HG03565 (cell line): Measurements from ENCODE around the gene HNF1B.

Experiments
- ATAC-seq: cut with Tn5 transposase; IDR thresholded peaks from one replicate; pipeline ENCODE4 v1.9.1; 2021; ENCODE audit warnings: mild to moderate bottlenecking, moderate library complexity; ENCODE audit not compliant: unreplicated experiment

HNF1B gene

DNA sequence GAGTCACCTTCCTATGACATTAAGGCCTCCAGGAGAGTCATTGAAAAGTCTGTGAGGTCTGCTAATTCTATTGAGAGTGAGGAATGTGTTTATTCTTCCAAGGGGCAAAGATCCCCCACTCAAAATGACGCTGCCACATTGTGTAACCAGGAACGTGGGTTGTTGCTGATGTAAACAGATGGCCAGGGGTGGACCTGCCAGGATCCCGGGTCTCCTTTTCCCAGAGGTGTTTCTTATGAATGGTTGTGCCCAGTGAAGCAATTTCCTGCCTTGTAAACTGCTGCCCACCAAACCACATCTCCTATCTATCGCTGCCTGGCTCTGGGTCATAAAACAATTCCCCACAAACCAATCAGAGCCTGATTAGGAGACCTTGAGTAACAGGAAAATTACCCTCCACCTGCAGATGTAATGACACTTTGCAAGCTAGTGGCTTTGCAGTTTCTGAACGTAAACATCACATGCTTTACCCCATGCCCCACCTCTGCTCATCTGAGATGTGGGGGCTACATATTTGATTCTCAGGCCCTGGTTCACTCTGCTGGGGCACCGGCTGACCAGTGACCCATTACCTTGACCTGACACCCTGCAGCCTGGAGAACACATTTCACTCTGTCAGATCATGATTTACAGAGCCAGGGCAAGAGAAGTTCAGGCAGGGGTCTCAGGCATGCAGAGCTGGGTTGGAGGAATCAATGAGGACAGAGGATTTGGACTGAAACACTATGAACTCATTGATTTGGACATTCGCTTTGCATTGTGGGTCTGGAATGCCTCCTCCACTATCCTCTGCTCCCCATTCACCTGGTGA lies 68.5 kb downstream of the HNF1B start:
- ATAC-seq, result no peak

DNA sequence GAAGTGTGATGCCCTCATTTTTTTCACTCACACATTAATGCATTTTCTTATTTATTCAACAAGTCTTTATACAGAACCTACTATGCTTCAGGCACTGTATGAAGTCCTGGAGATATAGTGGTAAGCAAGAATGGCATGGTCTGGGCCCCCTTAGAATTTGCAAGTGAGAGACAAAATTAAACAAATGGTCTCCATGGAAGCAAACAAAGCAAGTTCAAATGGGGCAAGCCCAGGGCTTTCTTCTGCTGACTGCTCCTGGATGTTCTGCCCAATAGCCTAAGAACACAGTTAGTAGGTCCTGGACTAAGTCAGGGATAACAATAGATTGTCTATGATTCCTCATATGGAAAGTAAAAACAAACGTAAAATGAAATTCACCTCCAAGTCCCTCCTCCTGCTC lies 70.3 kb downstream of the HNF1B start:
- no peak for ATAC-seq

DNA sequence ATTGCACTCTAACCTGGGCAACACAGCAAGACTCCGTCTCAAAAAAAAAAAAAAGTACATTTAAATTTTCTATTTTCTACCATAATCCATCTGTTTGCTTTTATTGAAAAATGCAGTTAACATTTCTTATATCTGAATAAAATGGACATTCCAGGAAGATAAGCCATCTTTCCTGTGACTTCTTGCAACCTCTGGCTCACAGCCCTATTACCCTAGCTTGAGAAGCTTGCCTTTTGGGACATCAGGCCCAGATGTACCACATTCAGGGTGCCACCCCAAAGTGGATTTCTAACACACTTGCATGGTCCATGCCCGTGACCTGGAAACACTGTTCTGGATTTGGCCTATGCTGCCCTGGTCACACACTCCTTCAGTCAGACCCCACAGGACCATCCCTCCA lies 71.5 kb downstream of the HNF1B start:
- ATAC-seq, result no peak

DNA sequence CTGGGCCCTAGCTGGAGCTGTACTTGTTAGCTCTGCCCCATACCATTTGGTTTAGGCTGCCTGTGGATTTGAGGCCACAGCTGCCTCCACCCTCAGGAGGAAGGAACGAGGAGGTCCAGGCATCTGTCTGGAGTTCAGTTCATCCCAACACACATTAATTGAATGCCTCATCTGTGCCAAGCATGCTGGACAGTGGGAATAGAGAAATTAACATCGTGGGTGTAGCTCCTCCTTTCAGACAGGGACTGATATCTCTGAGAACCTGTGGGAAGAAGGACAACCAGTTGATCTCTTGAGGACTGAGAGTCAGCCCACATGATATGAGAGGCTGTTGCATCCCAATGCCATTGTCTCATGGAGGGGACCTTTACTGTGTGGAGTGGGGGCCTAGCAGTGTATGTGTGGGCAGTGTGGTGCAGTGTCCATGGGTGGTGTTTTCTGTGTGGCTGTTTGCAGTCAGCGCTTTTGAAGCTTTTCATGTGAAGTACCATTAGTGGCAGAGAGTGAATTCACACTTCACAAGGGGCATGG lies 72.2 kb downstream of the HNF1B start:
- no peak for ATAC-seq

DNA sequence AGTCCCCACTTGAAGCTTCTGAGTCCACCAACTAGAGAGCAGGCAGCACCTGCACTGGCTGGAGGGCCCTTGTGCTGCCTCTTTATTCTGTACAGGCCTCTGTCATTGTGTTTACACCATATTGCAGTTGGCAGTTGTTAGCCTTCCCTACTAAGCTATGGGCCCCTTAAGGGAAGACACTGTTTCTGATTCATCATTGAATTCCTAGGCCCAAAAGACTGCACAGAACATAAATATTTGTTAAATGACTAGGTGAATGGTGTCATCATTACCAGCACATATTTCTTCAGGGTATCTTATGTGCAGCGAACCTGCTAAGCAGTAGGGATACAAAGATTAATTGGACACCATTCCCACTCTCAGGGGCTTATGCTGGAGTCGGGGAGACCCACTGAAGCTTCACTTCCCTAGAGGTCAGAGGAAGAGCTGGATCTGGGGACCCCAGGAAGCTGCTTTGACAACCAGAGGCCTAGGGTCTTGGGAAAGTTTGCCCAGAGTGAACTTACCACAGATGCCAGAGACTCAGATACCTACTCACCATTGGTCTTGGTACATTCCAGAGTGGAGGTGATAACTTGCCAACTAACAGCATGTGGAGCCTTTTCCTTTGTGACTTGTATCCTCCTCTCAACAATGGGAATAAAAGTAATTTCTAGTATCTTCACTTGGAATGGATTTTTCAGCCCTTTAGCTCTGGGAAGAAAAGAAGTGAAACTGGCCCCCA lies 72.9 kb downstream of the HNF1B start:
- ATAC-seq, result no peak

DNA sequence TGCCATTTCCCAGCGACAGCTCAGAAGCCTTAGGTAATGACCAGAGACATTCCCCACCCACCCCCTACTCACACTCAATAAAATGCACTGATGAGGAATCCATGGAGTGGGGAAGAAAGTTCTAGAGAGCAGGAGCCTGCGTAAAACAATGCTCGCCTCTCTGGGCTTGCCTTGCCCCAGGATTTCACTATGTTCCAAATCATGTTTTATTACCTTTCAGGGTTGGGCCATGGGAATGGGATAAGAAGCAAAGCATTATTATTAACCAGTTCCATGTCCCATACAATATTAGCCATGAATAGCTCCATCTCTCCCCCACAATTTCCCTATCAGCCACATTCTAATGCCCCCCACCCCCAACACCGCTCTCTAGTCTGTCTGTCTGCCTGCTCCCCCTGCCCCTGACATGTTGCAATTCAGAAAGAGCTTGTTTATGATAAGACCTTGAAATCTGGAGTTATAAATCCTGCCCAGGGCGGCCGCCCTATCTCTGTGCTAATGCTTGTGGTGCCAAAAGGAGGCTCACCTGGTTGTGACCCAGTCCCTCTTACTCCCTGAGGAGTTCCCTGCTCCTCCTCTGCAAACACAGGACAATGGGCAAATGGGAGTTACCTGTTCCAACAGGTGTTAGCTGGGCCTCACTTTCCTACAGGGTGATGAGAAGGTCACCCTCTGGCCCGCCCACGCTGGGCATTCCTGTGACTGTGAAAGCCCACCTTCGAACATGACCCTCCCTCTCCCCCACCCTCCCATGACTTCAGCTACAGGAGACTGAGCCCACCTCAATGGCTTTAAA lies 73.6 kb downstream of the HNF1B start:
- ATAC-seq, result no peak

DNA sequence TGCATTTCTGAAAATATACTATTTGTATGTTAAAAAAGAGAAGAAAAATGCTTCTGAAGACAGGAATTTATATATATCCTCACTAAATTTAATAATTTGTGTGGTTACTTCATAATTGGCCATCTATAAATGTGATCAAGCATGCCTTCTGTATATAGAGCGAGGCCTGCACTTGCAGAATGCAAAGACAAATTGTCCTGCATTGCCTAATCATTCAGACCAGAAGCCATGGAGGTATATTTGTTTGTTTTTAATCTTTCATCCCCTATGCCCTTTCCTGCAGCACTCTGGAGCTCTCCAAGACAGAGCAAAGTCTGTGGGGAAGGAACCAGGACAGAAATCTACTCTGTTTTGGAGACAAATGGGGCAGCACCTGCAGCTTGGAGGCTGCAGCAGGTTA lies 77.8 kb downstream of the HNF1B start:
- ATAC-seq, result no peak

DNA sequence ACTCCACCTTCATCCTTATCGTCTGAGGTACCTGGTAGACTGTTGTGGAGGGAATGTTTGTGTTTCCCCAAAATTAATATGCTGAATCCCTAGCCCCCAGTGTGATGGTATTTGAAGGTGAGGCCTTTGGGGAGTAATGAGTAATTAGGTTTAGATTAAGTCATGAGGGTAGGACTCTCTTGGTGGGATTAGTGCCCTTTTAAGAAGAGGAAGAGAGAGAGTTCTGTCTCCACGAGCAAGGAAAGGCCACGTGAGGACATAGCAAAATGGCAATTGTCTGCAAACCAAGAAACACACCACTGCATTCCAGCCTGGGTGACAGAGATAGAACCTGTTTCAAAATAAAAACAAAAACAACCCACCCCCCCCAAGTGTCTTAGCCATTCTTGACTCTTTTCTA lies 80.6 kb downstream of the HNF1B start:
- no peak for ATAC-seq

DNA sequence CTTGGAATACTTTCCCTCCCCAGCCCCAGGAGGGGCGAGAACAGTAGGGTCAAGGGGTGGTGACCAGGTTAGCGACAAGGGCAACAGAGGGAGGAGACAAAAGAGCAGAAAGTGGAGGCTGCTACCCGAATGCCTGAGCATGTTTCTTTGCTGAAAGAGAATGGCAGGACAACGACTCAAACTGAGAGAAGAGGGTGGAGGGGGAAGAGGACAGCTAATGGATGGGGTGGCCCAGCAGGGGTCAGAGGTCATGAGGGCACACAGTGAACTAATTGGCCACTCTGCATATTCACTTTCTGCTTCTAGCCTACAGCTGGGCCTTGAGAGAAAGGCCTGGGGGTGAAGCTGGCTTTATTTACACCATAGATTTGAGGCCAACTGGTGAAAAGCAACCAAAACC lies 82.5 kb downstream of the HNF1B start:
- no peak for ATAC-seq

DNA sequence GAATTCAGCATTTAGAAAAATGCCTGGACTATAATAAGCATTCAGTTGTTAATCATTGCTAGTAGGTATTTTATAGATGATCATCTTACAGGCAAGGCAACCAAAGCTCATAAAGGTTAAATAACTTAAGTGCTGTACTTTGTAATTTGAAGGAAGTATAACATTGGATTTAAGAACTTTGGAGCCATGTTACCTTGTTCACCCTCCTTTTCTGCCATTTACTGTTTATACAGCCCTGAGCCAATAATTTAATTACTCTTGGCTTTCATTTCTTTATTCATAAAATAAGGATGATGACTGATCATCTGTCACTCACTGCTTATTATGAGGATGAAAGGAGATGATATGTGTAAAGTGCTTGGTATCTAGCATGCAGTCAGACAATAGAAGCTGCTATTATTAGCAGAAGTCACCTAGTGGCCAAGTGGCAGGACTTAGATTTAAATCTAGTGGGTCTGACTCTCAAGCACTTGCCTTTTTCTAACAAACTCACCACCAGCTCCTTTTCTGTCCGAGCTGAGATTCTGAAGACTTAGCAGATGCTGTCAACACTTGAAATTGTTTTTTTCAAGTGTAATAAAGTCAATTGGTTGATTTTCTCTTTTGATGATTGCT lies 83.4 kb downstream of the HNF1B start:
- ATAC-seq, result no peak

DNA sequence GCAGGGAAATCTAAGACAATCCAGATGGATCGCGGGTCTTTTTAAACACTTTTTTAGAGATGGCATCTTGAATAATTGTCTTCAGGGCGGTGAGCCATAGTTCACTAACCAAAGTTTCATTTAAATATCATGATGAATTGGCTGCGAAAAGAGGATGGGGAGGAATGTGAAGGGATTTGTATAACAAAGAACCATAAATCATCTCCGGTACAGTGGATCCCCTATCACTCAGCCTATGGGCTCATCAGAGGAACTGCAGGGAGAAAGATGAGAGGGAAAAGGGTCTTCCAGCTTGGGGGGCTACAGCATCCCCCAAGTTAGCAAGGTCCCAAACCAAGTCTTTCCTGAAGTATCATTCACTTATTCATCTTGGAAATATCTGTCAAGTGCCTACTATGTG lies 84.9 kb downstream of the HNF1B start:
- no peak for ATAC-seq

DNA sequence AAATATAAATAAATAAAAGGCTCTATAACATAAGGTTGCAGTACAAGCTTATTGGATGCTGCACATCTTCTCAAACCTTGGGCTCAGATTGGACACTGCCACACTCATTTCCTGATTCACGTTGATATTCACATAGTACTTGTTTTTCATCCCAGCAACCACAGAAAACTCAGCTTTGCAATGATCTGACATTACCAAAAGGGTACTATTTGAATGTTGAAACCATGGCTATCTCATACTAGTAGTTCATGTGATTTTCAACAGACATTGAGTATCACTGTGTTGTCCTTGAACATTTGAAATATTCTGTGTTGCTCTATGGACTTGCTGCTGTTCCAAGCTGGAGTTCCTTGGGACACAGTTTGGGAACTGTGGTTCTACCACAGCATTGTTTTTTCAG lies 87.7 kb downstream of the HNF1B start:
- no peak for ATAC-seq

DNA sequence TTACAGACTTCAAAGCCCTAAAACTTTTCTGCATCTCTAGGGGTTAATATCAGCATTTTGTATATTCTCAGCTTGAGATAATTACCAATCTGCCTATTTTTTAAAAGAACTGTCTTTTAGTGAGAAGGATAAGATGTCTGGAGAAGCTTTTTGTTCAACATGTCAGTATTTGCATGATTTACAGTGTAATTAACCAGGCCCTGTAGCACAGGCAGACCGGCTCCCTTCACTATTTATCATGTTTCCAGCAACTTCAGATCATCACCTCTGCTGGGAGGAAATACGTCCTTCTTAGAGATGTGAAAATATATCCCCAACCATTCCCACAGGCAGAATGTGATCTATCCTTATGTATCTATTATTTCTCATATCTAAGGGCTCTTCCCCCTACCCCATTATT lies 93.0 kb downstream of the HNF1B start:
- no peak for ATAC-seq

DNA sequence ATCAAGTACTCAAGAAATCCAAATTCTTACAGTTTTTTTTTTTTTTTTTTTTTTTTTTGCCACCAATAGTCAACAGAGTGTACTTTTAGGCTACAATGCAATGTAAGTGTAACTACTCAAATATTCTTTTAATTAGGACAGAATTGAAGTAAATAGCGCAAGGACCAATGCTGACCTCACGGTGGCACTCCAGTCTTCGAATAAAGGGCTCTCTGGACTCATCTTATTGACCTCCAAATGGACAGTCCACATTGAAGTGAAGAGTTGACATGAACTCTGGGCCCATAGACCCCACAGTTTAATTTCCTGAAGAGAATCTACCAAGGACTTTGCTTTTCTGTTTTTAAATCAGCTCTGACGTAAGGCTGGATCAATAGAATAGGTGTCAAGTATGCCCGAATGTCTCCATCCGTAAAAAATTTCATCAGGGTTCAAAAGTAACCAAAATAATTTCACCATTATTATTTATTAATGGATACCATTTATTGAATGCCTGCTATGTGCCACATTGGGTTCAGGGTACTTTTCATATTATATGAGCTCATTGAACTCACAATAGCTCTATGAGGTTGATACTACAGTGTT lies 94.3 kb downstream of the HNF1B start:
- ATAC-seq, result no peak

DNA sequence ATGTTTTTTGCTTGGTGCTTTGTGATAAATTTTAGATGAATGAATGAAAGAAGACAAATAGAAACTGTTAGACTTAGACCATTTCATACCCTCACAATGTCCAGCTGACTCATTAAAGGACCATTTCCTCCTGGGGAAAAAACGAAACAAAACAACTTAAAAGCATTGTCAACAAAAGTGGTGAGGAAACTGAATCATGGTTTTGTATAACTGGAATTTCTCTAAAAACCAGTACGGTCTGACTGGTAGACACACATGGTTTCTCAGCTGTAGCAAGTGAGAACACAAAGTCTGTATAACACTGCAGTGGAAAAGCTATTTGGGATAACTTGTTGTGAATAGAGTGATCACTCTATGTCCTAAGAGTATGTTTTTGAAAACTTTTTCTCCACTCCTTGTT lies 96.3 kb downstream of the HNF1B start:
- ATAC-seq, result no peak

DNA sequence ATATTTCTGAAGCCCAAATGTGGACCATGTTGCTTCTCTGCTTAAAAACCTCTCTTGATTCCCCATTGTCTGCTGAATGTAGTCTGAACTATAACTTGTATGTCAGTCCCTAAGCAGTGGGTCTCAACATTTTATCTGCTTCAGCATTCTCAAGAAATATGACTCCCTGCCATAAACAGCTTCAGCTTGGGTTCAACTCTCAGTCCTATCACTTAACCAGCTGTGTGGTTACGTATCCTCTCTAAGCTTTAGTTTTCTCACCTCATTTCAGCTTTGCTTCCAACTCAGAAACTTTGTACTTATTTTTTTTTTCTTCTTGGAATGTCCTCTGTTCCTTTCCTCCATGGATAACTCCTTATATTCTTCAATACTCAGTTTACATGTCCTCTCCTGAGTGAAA lies 97.0 kb downstream of the HNF1B start:
- no peak for ATAC-seq

DNA sequence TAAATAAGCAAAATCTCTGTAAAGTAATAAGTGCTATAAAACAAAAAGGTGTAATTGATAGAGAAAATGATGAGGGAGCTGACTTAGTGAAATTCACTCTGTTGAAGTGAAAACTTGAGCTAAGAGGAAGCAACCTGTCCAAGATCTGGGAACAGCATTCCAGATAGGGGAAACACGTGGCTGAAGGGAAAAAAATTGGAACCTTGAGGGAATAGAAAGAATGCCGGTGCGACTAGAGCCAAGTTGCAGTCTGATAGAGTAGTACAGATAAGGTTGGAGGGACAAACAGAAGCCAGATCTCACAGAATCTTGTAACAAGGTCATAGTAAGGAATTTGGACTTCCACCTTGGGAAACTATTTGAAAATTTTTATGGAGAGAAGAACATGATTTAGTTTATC lies 101.0 kb downstream of the HNF1B start:
- no peak for ATAC-seq

DNA sequence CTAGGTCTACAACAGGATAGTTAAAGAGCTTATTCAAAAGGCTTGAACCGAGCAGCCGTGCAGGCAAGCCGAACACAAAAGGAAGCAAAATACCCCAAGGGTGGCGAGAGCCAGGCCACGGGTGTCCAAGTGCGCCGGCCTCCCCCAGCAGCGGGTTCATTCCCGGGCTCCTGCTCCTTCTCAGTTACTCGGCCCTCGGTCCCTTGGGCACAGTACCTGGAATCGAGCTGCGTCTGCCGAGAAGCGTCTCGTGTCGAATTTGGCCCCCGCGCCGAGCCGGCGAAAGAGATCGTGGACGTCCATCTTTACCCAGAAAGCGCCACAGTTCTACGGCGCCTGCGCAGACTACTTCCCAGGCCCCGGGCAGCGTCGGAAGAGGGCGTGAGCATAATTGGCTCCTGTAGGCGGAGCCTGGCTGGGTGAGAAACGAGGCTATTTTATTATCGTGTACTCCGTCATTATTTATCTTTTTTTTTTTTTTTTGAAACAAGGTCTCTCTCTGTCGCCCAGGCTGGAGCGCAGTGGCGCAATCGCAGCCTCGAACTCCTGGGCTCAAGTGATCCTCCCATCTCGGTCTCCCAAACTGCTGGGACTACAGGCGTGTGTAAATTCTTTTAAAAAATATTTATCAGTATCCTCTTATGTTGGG lies 101.6 kb downstream of the HNF1B start, which contains the start of gene DDX52:
DDX52 (minus strand) TSS at position 329 of the 649 bp plus-strand sequence; CDS start at position 303, 26 bp downstream.
- ATAC-seq, result peak; percentile 87

DNA sequence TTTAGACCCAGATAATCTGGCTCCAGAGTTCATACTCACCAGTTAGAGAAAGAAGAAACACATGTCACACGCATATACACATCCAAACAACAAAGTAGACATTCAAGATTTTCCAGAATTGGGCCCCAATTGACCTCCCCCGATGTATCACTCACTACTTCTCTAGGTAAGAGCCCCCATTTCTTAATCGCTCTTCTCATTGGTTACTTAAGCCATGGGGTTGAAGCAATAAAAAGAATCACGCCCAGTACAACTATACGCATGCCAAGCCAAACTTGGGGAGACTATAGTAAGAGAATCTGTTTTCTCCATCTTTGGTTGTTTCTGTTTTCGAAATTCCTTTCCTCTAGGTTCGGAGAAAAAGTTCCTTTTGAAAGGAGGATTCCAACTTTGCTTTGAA lies 102.2 kb downstream of the HNF1B start:
- ATAC-seq, result no peak

DNA sequence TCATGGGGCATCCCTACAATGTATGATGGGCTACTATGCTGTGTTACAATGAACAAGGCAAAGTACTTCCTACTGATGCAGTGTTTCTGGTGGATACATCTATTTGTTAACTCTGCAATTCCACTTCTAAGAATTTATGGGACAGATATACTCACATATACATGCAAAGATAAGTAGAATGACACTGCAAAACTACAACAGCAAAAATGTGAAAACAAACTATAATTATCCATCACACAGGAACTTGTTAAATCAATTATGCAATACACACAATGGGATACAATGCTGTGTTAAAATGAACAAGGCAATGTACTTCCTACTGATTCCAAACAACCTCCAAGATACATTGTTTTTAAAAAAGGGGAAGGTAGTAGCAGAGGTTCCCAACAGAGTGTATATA lies 104.8 kb downstream of the HNF1B start:
- ATAC-seq, result no peak
